ENCODE measurements around the gene SPATA3.

- TF ChIP-seq POLR2A (IDR thresholded peaks at IDR 0.05): no peak
- TF ChIP-seq CTCF (IDR thresholded peaks at IDR 0.05): no peak
Observed at GRCh38 chr2:231037202-231037730, 41.3 kb downstream of the SPATA3 start, which contains the start of gene C2orf72.

All from tibial nerve (tissue), 3 donors.